ENCODE results near the gene LRIG2.

LRIG2 gene

DNA sequence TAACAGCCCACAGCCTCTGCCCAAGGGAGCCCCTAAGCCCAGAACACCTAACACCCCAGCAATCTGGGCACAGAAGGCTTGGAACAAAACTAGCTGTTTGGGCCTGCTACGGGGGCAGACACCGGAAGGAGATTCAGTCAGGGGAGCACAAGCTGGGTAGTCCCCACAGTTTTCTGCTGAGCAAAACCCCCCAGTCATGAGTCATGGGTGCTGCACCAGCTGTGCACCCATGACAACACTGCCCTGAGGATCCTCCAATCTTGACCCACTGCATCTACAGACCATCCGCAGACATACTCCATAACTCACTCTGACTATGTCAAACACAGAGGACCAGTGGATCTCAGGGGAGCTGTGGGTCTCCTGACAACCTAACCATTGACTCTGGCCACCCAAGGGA lies 105.1 kb downstream of the LRIG2 start:
- no CpG with 5 or more reads among the region's 3 CpGs for WGBS (ENCODE audit: extremely low coverage, insufficient coverage, insufficient read length)
- no peak for DNase-seq

DNA sequence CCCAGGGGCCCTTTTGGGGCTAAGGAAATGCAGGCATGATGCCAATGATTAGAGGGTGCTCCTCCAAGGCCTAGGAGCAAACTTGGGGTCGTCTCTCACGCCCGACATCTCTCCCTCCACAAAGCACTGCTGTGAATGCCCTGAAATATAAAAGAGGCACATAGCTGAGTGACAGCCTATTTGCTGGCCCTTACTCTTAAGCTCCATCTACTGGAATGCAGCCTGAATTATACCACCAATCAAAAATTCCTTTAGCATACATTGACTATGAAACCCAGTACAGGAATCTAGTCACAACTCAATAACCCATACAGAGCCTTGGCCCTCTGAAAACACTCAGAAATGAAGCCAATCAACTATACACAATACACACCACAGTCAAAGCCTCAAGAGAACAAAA lies 105.5 kb downstream of the LRIG2 start:
- Histone ChIP-seq H4K8ac (ENCODE audit: low read depth, low read length) (no peak overlapping the region), H3K9me3 (ENCODE audit: insufficient read depth, low read depth, low read length) (no peaks in the 10 kb centered on the region), H3K9ac (ENCODE audit: low read length) (no peak overlapping the region), H3K4ac (ENCODE audit: low read depth, low read length) (no peak overlapping the region), H2AFZ (ENCODE audit: insufficient read depth, low read length, poor library complexity) (no peak overlapping the region), H4K91ac (ENCODE audit: low read depth, low read length) (no peak overlapping the region), H3K18ac (ENCODE audit: low read length) (no peak overlapping the region), H3K36me3 (ENCODE audit: control insufficient read depth in 1 of 2, insufficient read depth in 2 of 2, low read length in 2 of 2) (no peaks in the 10 kb centered on the region), H3K4me3 (ENCODE audit: low read depth, low read length) (no peak overlapping the region), H4K12ac (ENCODE audit: low read depth, low read length) (no peak overlapping the region), H2BK12ac (ENCODE audit: low read length) (no peak overlapping the region), H3K4me1 (ENCODE audit: control insufficient read depth in 1 of 2, insufficient read depth in 2 of 2, low read length in 2 of 2) (no peaks in the 10 kb centered on the region), H3K79me2 (ENCODE audit: control insufficient read depth, insufficient read depth, low read length, poor library complexity) (no peaks in the 10 kb centered on the region), H3K4me2 (ENCODE audit: low read length) (no peak overlapping the region), H3K23ac (ENCODE audit: low read length) (no peak overlapping the region), H3K27ac (ENCODE audit: low read depth, low read length) (no peak overlapping the region), H3K27me3 (ENCODE audit: insufficient read depth, low read length) (no peaks in the 10 kb centered on the region), H2BK5ac (ENCODE audit: low read depth, low read length, poor library complexity) (no peak overlapping the region), H2BK120ac (ENCODE audit: insufficient read depth, low read length, poor library complexity) (no peak overlapping the region), H2AK5ac (ENCODE audit: low read length) (no peak overlapping the region), H3K79me1 (ENCODE audit: low read length) (no peaks in the 10 kb centered on the region), H3K14ac (ENCODE audit: low read length) (no peak overlapping the region)
- DNase-seq = no peak
- no CpG with 5 or more reads among the region's 3 CpGs for WGBS (ENCODE audit: extremely low coverage, insufficient coverage, insufficient read length)

More for the DNA sequence above, 105.1 kb downstream of the LRIG2 start:
- Histone ChIP-seq H2AK5ac (ENCODE audit: low read length) (no peak overlapping the region), H2BK120ac (ENCODE audit: insufficient read depth, low read length, poor library complexity) (no peak overlapping the region), H3K79me2 (ENCODE audit: control insufficient read depth, insufficient read depth, low read length, poor library complexity) (no peaks in the 10 kb centered on the region), H3K23ac (ENCODE audit: low read length) (no peak overlapping the region), H3K4ac (ENCODE audit: low read depth, low read length) (no peak overlapping the region), H3K79me1 (ENCODE audit: low read length) (no peaks in the 10 kb centered on the region), H3K14ac (ENCODE audit: low read length) (no peak overlapping the region), H3K4me3 (ENCODE audit: low read depth, low read length) (no peak overlapping the region), H3K9me3 (ENCODE audit: insufficient read depth, low read depth, low read length) (no peaks in the 10 kb centered on the region), H3K4me1 (ENCODE audit: control insufficient read depth in 1 of 2, insufficient read depth in 2 of 2, low read length in 2 of 2) (no peaks in the 10 kb centered on the region), H2BK12ac (ENCODE audit: low read length) (no peak overlapping the region), H3K18ac (ENCODE audit: low read length) (no peak overlapping the region), H2AFZ (ENCODE audit: insufficient read depth, low read length, poor library complexity) (no peak overlapping the region), H4K12ac (ENCODE audit: low read depth, low read length) (no peak overlapping the region), H3K36me3 (ENCODE audit: control insufficient read depth in 1 of 2, insufficient read depth in 2 of 2, low read length in 2 of 2) (no peaks in the 10 kb centered on the region), H3K27ac (ENCODE audit: low read depth, low read length) (no peak overlapping the region), H3K27me3 (ENCODE audit: insufficient read depth, low read length) (no peaks in the 10 kb centered on the region), H3K4me2 (ENCODE audit: low read length) (no peak overlapping the region), H4K91ac (ENCODE audit: low read depth, low read length) (no peak overlapping the region), H2BK5ac (ENCODE audit: low read depth, low read length, poor library complexity) (no peak overlapping the region), H3K9ac (ENCODE audit: low read length) (no peak overlapping the region), H4K8ac (ENCODE audit: low read depth, low read length) (no peak overlapping the region)

All from trophoblast cell (in vitro differentiated cells and primary cell).